GM15510 (cell line): Measurements from ENCODE around the gene SCARF2.

ENCODE experiments used
- POLR2A ChIP-seq: IDR thresholded peaks from 3 replicates; pipeline ENCODE4 v1.6.1; 2011; ENCODE audit warnings: borderline replicate concordance; ENCODE audit not compliant: insufficient read length; ENCODE audit errors: extremely low read depth

The SCARF2 gene

DNA sequence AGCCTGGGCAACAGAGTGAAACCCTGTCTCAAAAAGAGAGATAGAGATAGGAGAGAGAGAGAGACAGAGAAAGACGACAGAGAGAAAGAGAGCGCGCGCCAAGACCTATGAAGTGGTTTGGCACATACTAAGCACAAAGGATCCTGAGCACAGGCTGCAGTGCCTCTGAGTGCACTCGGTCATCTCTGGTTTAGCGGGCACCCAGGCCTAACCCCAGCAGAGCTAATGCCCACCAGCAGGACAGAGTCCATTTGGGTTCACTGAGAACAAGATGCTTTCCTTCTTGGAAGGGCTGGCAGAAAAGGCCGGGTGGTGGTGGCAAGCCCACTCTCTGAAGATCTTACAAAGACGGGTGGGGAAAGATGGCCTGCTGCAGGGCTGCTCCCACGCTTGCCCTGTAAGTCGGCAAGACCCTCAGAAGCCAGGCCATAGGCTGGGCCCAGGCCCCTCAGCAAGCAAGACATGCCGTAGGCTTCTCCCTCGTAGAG is 3.3 kb downstream of the SCARF2 start:
- TF ChIP-seq POLR2A: no peak

DNA sequence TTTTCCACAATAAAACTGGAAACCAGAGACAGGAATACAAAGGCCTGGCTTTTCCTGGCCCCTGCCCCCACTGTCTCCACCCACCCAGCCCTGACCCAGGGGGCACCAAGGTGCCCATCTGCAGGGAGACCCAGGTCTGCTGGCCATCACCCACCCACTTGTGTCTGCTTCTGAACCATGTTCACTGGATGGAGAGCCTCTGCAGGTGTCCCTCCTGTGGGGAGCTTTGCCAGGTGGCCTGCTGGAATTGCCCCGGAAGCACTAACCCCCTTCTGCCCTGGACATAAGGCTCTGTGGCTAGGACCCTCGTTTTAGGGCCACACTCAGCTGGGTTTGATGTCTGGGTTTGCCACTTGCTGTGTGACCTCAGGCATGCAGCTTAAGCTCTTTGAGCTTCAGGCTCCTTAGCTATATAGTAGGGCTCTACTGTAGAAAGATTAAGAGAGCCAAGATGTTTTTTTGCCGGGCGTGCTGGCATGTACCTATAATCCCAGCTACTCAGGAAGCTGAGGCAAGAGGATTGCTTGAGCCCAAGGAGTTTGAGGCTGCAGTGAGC is 3.9 kb downstream of the SCARF2 start:
- no peak for TF ChIP-seq POLR2A

DNA sequence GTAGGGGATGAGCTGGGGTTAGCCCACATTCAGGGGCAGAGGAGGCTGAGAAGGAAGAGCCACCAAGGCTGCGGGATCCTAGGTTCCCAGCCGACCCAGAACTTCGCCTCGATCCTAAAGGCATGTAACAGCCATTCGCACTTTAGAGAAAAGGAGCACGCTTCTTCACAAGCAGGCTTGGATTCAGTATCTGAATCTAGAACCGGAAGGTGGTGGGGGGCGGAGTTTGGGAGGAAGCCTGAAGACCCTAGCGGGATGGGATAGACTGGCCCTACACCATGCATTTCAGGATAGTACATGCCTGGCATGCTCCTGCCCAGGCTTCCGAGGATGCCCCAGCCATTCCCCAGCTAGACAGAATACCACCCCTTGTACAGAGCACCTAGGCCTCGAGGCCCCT is 4.4 kb downstream of the SCARF2 start:
- no peak for TF ChIP-seq POLR2A

DNA sequence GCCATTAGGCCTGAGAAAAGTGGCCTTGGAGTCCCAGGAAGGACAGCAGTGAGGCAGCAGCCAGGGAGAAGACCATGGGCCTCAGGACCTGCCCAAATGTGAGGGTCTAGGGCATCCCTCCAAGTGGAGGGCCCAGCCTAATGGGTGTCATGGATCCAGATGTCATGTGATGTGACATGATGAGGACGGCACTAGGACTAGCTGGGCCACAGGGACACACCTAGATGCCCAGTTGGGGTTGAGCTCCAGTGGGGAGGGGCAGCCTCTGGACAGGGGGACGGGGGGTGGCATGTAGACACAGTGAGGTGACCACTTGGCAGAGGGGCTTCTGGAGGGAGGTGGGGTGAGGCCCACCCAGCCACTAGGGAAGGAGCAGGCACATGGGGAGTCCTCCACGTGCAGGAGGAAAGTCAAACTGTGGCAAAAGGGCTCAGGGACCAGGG is 5.4 kb downstream of the SCARF2 start:
- no peak for TF ChIP-seq POLR2A

DNA sequence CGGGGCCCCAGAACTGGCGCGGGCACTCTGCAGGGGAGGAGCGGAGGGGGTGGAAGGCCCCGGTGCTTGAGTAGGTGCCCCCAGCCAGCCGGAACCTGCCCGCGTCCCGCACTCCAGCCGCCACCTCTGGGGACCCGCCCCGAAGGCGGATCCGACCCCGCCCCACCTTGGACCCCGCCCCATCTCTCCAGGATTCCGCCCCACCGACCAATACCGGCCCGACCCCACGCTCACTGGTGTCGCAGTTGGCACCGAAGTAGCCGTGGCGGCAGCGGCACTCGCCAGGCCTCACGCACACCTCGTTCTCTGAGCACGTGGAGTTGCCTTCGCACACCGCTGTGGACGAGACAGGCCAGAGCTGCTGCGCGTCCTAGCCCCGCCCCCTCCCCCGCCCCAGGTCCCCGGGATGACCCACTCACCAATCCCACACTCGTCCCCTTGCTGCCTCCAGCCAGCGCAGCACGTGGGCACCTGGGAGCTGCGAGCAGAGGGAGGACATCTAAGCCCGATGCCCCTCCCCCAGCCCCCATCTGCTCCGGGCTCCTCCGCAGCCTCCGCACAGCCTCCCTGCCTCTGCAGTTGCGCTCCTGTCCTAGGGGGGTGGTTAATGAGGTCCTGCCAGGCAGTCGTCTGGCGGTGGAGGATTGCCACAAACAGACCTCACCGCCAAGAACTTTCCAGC is 6.0 kb downstream of the SCARF2 start:
- no peak for TF ChIP-seq POLR2A

DNA sequence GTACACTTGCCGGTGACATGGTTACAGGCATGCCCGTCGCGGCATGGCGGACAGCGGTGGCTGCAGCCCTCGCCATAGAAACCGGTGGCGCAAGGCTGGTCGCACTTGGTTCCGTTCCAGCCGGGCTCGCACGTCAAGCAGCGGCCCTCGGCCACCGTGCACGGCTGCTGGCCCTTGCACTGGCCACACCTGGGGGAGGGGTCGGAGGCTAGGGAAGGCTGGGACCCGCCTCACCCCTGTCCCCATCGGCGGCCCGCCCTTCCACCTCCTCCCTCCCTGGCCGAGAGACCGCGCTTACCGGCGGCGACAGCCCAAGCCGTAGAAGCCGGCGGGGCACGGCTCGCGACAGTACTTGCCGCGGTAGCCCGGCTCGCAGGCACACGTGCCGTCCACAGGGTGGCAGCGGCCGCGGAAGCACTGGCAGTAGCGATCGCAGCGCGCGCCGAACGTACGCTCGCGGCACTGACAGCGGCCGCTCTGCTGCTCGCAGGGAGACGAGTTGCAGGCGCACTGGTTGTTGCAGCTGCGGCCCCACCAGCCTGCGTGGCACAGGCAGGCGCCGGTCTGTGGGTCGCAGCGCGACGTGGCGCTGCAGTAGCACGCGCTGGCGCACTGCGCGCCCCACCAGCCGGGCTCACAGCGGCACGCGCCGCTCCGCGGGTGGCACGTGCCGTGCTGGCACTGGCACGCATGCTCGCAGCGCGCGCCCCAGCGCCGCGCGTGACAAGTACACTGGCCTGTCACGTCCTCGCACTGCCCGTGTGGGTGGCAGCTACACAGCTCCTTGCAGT is 6.7 kb downstream of the SCARF2 start:
- no peak for TF ChIP-seq POLR2A

DNA sequence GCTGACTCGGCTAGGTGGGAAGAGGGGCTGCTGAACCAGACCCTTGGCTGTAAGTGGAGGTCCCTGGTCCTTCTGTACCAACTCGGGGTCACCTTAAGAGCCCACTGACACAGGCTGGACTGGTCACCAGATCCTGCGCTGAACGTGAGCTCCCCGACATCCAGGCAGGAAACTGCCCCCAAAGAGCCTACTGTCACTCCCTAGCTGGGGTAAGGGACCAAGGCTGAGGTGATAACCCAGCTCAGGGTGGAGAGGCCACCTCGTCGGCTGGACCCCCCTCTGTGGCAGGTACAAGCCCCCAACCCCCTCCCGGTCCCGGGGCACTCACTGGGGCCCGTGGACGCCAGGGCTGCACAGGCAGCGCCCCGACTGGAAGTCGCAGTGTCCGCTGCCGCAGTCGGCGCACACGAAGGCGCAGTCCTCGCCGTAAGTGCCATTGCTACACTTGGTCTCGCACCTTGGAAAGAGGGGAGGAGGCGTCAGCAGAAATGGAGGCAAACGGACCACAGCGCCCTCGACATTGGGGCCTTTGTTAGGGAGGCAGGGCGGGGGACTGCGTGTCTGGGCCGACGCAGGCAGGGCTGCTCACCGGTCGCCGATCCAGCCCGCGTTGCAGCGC is 7.4 kb downstream of the SCARF2 start:
- no peak for TF ChIP-seq POLR2A

DNA sequence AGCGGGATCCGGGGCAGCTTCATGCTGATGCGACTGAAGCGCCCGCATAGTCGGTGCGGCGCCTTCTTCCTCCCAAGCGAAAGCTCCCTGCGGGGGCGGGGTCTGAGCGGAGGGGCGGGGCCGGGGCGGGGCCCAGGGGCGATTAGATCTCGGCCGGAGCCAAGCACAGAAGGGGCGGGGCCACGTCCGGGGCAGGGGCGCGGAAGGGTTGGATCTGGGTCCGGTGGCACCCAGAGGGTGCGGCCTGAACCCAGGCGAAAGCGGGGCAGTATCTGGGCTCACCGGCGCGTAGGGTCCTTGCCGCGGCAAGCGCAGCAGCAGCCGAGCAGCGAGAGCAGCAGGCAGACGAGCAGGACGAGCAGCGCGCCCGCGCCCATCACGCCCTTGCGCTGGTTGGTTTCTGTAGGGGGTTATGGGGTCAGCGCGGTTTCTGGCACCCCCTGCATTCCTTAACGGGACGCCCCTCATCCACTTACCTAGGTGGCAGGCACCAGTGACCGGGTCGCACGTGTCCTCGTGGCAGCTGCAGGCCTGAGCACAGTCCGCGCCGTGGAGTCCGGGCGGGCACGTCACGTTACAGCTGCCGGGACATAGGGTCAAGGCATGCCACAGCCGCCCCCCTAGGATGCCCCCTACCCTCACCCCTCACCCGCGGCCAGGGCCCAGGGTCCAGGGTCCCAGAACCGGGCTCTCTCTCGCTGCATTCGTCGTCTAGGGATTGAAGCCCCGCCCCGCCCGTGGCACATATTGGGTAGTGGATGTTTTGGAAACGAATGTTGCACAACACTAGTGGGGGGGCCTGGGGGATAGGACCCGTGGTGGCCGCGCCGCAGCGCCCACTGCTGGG is 8.1 kb downstream of the SCARF2 start:
- TF ChIP-seq POLR2A: no peak

DNA sequence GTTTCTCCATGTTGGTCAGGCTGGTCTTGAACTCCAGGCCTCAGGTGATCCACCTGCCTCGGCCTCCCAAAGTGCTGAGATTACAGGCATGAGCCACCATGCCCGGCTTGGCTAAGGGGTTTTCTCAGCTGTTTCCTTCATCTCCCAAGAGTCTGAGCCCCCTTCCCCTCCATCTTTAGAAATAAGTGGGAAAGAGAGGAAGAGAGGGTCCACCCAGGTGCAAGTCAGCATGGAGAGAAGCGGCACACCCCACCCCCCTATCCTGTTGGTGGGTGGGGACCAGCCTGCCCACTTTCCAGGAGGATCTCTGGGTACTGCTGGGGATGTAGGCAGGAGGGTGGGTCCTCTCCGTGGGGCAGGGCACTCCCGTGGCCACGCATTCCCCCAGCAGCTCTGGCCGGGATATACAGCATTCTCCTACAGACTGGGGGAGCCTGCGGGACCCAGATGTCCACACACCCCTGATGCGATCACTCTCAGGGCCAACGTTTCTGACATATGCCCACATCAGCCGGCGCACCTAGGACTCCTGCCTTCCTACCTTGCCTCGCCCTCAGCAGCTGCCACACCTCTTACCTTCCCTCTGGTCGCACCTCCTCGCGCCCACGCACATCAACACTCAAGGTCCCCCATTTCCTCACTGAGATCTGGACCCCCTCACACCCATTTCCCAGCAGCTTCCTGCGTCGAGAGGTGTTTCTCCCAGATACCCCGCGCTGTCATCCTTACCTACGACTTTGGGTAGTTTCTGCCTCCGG is 8.9 kb downstream of the SCARF2 start:
- no peak for TF ChIP-seq POLR2A

DNA sequence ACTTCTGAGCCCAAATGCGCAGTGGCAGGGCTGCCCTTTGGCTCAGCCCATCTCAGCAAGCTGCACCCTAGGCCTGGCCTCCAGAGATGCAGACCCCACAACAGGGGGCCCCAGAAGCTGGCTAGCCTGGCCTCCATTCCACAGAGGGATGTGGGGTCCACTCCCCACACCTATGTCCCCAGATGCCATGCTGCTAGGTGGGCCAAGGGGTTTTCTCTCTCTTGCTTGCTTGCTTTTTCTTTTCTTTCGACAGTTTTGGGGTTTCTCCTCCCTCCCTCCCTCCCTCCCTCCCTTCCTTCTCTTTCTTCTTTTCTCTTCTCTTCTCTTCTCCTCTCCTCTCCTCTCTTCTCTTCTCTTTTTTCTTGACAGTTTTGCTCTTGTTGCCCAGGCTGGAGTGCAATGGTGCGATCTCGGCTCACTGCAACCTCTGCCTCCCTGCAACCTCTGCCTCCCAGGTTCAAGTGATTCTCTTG is 9.6 kb downstream of the SCARF2 start:
- no peak for TF ChIP-seq POLR2A

DNA sequence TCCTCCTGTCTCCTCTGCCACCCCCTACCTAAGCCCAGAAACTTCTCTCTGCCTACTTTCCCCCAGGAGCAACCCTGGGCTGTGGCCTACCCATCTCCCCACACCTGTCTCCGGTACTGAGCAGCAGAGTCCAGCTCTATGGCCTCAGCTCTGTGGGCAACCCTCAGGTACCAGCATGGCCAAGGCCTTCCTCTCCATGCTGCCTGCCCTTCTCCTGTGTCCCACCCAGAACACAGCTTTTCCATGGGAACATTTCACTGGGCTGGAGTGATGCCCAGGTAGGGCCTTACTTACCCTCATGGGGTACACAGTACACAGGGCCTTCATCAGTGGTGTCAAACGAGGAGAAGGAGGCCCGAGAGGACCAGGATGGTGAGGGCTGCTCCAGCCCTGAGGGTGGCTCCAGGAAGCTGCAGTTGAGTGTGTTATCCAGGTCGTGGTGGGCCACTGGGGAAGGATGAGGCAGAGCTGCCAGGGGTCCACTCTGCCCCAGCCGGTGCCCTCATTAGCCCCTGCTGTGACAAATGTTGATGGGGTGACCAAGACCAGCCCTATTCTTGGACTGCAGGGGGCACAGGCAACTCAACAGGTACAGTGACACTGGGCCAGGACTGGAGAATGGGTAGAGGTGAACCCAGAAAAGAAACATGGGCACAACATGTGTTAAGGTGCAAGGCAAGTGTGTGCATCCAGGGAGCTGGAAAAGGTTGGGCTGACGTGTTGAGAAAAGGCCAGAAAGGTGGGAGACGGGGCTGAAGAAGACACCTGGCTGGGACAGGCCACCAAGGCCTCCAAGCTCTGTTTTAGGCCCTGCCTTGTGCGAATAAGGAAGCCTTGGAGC is 10.3 kb downstream of the SCARF2 start:
- no peak for TF ChIP-seq POLR2A

DNA sequence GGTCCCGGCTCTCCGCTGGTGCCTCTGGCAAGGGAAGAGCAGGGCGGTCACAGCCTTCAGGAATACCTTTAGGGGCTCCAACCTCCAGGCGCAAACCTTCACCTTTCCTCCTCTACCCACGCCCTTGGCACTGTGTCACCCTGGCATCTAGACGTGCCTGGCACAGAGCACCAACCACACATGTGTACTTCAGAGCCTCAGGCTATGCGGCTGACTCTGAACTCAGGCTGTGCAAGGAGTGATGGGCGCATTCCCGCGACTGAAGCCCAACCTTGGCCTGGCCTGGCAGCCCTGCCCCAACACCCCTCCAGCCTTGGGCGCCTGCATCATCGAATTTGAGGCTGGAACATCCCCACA is 11.4 kb downstream of the SCARF2 start:
- no peak for TF ChIP-seq POLR2A

DNA sequence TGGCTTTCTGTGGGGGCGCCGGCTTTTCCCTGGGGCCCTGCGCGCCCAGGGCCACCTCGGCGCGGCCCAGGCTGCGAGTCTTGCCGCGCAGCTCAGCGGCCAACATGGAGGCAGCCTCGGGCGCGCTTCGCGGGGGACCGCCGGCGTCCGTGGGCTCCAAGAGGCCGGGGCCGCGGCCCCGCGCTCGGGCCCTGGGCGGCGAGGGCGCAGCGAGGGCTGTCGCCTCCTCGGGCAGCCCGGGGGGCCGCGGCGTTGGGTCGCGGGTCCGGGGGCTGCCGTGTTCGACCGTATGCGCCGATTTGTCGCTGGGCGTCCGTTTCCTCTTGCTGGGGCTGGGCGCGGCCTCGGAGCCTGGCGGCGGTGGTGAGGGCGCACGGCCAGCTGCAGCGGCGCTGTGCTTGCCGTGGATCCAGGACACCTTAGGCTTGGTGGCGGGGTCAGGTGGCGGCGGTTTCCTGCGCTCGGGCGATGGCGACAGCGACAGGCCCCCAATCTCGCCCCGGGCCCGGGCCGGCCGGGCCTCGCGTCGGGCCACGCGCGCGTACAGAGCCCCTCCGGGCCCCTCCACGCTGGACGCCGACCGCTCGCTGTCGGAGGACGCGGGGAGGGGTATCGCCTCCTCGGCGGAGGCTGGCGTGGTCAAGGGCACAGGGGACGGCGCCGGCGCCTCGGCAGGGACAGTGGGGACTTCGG is 11.9 kb downstream of the SCARF2 start:
- no peak for TF ChIP-seq POLR2A
